KBM-7 (cell line): ENCODE measurements around the gene HMCN2.
"Not testable (repeated sequence)": the region's sequence is repeated elsewhere in the genome, so short reads cannot be mapped to it uniquely, and the experiment has no call there.

ENCODE experiments used
- DNase-seq: peaks from one replicate; pipeline ENCODE4 v3.0.0-alpha.2; 2015
- in situ Hi-C: fragments of 300-500 bp; cut with MboI; formaldehyde crosslinking; loops from 2 replicates; pipeline ENCODE4 v1.14.3; 2020; ENCODE audit warnings: low sequenced_read_pairs, low pct_unique_long_range_greater_than_20kb, mixed read lengths

HMCN2 gene

GRCh38 chr9:130260816-130261765 lies 4.5 kb upstream of the HMCN2 start:
- in situ Hi-C loops = no loop called here
- no peak for DNase-seq

GRCh38 chr9:130262061-130262745 lies 3.4 kb upstream of the HMCN2 start:
- in situ Hi-C loops = no loop called here
- no peak for DNase-seq

DNA sequence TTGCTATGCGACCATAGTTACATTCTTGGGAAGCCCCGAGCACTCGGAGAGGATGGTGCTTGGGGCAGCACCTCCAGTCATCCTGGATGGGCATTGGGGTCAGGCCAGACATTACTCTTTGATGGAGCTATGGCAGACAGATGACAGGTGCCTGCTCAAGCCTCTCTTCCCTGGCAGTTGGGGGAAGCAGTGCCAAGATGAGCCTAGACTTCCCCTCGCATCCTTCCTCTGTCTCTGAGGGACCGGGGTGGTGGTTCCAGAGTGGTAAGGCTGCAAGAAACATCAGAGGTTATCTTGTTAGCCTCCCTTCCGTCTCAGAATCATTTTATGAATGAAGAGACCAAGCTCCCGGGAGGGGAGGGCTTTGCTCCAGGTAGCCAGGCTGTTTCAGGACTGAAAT lies 2.8 kb upstream of the HMCN2 start:
- no peak for DNase-seq
- in situ Hi-C loops = no loop called here

GRCh38 chr9:130263601-130264413 lies 1.8 kb upstream of the HMCN2 start:
- in situ Hi-C loops = no loop called here
- DNase-seq = no peak

DNA sequence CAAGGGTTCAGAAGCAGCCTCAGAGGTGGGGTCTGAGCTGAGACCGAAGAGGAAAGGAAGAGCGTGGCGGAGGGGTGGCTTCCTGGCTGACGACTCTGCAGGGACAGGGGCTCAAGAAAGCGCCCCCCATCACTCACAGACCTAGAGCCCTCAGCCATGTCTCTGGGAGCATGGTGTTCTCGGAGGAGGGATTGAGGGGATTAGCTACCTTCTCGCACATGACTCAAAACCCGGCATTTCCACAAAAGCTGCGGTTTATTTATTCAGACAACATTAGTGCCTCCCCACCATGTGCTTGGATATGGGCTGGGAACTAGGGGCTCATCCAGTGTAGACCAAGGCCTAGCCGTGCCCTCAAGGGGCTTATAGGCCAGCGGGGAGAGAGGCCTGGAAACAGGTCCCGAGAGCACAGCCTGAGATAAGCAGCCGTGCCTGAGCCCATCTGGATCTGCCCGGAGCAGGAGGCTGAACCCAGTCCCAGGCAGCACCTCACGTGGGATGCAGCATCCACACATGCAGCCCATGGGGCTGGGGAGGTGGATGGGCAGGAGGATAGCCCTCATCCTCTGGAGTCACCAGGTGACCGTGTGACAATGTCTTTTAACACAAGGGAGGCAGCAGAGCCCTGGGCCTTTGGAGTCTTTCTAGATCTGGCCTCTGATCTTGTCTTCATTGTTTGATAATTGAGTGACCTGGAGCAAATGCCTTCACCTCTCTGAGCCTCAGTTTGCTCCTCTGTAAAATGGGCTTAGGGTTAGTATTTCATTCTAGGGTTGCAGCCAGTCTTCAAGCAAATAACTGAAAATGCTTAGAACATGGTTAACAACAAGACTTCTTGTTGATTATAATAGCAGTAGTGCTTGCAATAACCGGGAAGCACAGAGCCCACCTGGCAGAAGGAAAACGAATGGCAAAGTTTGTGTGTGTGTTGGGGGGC lies 878 bp upstream of the HMCN2 start:
- in situ Hi-C loops = no loop called here
- no peak for DNase-seq

DNA sequence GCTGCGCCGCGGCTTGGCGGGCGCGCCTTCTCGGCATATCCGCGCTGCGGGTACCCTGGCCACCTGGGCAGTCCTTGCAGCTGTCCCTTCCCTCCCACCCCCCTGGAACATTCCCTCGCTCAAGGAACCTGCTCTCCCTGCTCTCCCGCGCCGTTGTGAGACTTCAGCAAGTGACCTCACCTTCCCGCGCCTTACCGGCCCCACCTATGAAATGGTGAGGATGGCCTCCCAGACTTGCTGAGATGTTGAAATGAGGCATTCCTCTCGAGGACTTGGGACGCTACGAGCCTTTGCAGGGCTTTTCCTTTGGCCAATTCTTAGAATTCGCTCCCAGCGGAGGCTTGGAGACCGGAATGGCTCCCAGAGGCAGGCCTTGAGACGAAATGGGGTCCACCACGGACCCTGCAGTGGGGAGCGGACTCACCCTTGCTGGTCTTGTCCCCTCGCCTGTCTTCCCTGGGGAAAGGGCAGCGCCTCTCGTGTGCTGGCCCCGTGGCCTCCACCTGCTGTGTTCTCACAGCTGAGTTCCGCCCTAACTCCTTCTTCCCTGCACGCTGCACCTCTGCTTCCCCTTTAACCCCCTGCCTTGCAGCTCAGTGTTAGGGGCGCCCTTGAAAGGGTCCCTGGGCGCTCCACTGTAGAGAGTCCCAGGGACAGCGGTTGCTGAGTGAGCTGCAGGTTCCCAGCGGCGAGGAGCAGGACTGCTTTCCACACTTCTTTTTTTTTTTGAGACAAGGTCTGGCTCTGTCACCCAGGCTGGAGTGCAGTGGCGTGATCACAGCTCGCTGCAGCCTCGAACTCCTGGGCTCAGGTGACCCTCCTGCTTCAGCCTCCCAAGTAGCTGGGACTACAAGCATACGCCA lies 907 bp downstream of the HMCN2 start:
- in situ Hi-C loops = no loop called here
- no peak for DNase-seq

- in situ Hi-C loops = no loop called here
- no peak for DNase-seq
These were observed 2.4 kb downstream of the HMCN2 start for GRCh38 chr9:130267930-130268329.

DNA sequence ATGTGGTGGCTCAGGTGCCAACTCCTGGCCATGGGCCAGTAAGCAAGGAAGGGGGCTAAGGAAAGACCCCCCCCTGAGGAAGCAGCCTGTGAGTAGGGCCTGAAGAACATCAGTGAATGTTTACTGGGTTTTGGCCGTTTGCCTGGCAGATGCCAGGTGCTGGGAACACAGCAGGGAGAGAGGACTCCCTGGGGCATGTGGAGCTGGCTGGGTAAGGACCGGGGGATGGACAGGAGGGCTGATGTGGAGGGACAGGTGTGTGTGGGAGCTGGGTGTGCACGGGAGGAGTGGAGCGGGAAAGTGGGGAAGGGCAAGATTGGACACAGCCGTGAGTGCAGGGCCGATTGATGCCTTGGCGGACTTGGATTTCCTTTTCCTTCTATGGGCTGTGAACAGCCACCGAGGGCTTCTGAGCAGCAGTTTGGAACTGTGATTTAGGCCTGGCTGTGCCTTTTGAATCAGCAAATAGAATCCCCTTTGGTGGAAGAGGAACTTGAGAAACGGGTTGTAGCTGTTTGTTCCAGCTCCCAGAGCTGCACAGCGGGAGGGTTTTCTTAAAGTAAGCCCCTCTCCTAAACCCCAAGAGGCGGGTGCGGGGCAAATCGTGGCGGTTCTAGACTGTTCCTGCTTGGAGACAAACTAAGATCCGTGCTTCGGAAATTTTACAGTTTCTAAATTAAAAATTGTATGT lies 3.1 kb downstream of the HMCN2 start:
- DNase-seq = peak; percentile 35

DNA sequence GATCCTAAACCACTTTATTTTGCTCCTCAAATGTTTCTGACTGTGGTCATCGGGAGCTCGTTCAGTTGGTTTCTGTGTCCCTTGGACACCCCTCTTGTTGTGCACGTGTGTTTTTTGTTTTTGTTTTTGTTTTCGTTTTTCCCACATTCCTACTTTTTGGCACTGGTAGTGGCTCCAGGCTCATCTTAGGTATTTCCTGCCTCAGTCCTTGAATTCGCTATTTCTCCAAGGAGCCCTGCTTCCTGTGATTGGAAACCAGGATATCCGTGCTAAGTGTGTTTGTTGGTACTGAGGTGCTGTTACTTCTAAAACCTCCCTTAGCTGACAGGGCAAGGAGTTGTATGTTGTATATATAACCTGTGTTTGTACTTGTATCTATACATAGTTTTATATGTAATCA lies 5.9 kb downstream of the HMCN2 start:
- no peak for DNase-seq
- in situ Hi-C loops = no loop called here

More for the DNA sequence above, 3.1 kb downstream of the HMCN2 start:
- in situ Hi-C loops = no loop called here

DNA sequence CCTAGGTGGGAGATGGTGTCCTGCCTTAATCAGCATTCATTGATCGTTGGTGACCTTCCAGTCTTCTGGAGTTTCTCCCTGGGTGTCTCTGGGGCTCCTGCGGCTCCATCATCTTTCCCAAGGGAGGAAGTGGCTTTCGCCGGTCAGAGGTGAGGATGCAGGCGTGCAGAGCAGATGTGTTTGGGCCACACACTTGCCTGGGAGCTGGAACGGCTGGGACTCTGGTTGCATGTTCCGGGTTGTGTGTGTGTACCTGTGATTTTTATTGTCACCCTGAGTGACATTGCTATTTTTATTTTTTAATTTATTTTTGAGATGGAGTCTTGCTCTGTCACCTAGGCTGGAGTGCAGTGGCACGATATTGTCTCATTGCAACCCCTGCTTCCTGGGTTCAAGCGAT lies 9.6 kb downstream of the HMCN2 start:
- in situ Hi-C loops = no loop called here
- DNase-seq = no peak

DNA sequence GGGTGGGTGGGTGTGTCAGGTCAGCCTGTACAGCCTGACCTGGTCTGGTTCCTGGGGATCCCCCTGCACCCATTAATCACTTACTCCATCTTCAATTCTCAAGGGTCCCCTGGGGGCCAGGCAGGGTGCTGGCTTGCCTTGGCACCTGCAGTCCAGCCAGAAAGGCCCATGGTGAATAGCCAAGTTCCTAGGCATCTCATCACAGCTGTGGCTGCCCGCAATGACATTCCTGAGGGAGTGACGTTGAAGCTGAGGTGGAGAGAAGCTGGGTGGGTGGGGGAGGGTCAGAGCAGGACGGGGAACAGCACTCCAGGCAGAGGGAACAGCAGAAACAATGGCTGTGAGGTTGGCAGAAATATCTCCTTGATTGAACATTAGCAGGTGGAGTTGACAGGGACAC lies 10.6 kb downstream of the HMCN2 start:
- DNase-seq = no peak
- in situ Hi-C loops = no loop called here

DNA sequence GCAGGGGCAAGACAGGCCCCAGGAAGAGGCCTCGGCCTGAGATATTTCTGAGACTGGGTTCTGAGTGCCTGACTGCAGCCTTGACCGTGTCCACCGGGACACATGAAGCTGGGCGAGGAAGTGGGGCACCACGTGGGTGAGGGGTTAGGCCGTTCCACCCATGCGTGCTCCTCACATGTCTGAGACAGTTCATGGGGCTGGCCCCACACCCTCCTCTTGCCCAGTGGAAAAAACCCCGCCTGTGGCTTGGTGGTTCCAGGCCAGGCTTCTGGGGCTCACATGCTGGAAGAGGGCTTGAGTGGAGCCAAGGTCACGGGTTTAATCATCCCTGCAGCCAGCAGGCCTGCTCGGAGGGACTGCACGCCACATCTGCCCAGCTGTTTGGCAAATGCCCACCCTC lies 11.4 kb downstream of the HMCN2 start:
- in situ Hi-C loops = no loop called here
- no peak for DNase-seq

- in situ Hi-C loops, DNase-seq: not testable (repeated sequence)
These were observed 12.0 kb downstream of the HMCN2 start for GRCh38 chr9:130277525-130277924.

- DNase-seq = no peak
- in situ Hi-C loops = no loop called here
These were observed 18.1 kb downstream of the HMCN2 start for GRCh38 chr9:130283539-130284248.

DNA sequence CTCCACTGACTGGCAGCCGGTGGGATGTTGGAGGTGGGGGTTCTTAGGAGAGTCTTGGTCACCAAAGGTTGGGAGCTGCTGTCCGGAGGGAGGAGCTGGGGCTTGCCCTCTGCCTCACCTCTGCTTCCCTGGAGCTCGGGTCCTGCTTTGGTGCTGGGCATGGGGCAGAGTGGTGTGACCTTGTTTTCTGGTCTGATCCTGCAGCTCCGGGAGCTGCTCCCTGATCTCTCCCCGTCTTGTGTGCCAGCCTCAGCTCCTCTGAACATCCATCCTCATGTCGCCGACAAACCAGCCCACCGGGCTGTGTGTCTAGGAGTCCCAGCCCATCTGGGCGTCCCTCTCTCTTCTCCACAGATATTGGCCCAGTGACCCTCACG lies 18.7 kb downstream of the HMCN2 start:
- no peak for DNase-seq
- in situ Hi-C loops = no loop called here

DNA sequence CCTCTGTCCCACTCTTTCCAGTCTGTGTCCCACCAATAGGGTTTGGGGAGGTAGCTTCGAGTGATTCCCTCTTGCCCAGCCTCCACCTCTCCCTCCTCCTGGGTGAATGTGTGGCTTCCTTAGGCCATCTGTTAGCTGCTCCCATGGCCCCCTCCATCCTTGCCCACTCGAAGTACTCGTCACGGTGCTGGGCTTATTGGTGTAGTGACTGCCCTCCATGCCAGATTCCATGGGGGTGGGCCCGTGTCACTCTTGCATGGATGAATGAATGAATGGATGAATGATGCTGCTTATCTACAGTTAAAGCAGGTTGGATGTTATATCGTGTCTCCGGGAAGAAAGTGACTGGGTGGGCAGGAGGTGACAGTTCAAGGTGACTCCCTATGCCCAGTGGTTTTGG lies 19.1 kb downstream of the HMCN2 start:
- in situ Hi-C loops = no loop called here
- DNase-seq = no peak

DNA sequence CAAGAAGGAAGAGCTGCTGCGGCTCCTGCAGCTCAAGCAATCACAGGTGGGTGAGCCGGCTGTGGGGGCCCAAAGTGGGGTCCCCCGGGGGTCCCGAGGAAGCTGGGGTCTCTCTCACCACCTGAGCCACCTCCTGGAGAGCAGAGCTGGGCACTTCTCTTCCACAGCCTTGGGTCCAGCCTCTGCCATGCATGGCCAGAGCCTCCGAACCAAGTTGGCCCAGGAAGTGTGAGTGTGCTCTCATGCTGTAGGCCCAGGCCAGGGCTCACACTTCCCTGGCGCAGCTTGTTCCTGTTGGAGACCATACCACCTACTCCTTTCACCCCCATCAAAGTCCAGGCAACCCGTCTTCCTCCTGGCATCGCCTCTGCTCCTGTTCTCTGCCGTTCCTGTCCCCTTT lies 19.7 kb downstream of the HMCN2 start:
- in situ Hi-C loops = no loop called here
- no peak for DNase-seq
